Smooth muscle cell (in vitro differentiated cells): ENCODE results near the gene CD38. TPM values are rescaled to one million over a fixed set of nuclear protein-coding genes. Genes with fewer than 3 reads are reported as not detected.

Experiments used
- DNase-seq: peaks from one replicate; lab custom pipeline; 2025; ENCODE audit not compliant: unreplicated experiment; lab: John Stamatoyannopoulos, UW
- H2AFZ ChIP-seq: fragments of 200-600 bp; sonication (generic); 2 replicates; pipeline ENCODE4 v1.6.0; 2016; ENCODE audit warnings: antibody characterized with exemption, low read depth, mild to moderate bottlenecking
- H3F3A ChIP-seq: fragments of 200-600 bp; sonication (generic); 2 replicates; pipeline ENCODE4 v1.6.0; 2017; ENCODE audit warnings: antibody characterized with exemption, low read depth
- H3K27ac ChIP-seq: fragments of 200-600 bp; sonication (generic); 2 replicates; pipeline ENCODE4 v1.5.1; 2016; ENCODE audit warnings: low read depth, mild to moderate bottlenecking
- H3K27me3 ChIP-seq: fragments of 200-600 bp; sonication (generic); 2 replicates; pipeline ENCODE4 v1.6.1; 2016; ENCODE audit warnings: low read depth, mild to moderate bottlenecking
- H3K36me3 ChIP-seq: fragments of 200-600 bp; sonication (generic); 2 replicates; pipeline ENCODE4 v1.5.1; 2016; ENCODE audit warnings: low read depth
- H3K4me1 ChIP-seq: fragments of 200-600 bp; sonication (generic); 2 replicates; pipeline ENCODE4 v1.5.1; 2016; ENCODE audit warnings: low read depth
- H3K4me2 ChIP-seq: fragments of 200-600 bp; sonication (generic); 2 replicates; pipeline ENCODE4 v1.6.0; 2016; ENCODE audit warnings: mild to moderate bottlenecking
- H3K4me3 ChIP-seq: fragments of 200-600 bp; sonication (generic); 2 replicates; pipeline ENCODE4 v1.5.1; 2016; ENCODE audit warnings: mild to moderate bottlenecking
- H3K79me2 ChIP-seq: fragments of 200-600 bp; sonication (generic); 2 replicates; pipeline ENCODE4 v1.6.0; 2016; ENCODE audit warnings: low read depth, mild to moderate bottlenecking
- H3K9ac ChIP-seq: fragments of 200-600 bp; sonication (generic); 2 replicates; pipeline ENCODE4 v1.6.0; 2016; ENCODE audit warnings: low read depth
- H3K9me3 ChIP-seq: fragments of 200-600 bp; sonication (generic); replicated peaks from 2 replicates; pipeline ENCODE4 v1.5.1; 2016; ENCODE audit warnings: low read depth
- H4K20me1 ChIP-seq: fragments of 200-600 bp; sonication (generic); 2 replicates; pipeline ENCODE4 v1.6.0; 2016; ENCODE audit warnings: low read depth
- WGBS: methylation state at CpG from one replicate; pipeline ENCODE4 v1.1.7; 2016; ENCODE audit warnings: low lambda C conversion rate; 5-methylcytosine and 5-hydroxymethylcytosine counted together
- polyA plus RNA-seq: library from polyadenylated mRNA; unstranded; fragments of >200 nt; fragmentation: Nextera tagmentation; extraction: Ambion mirVana; gene quantifications from 2 replicates; pipeline ENCODE4 v1.2.1, GENCODE V29; 2016
- total RNA-seq: library from RNA; depleted of rRNA; stranded (reverse); fragments of >200 nt; gene quantifications from 2 replicates; pipeline ENCODE4 v1.2.3, GENCODE V29; 2014
- TF ChIP-seq, protein P1 (sequence below): fragments of 200-600 bp; sonication (generic); IDR thresholded peaks from 2 replicates; pipeline ENCODE4 v1.5.1; 2017; ENCODE audit warnings: borderline replicate concordance, mild to moderate bottlenecking, antibody characterized with exemption; ENCODE audit not compliant: insufficient read depth, poor library complexity, severe bottlenecking

Gene CD38
- total and polyA plus RNA-seq, 2 experiments from 2014 or later: not detected

GRCh38 chr4:15897577-15897976 is 119.4 kb downstream of the CD38 start:
- H3K36me3 ChIP-seq: no peaks in the 10 kb centered on the region
- TF ChIP-seq, protein P1, sequence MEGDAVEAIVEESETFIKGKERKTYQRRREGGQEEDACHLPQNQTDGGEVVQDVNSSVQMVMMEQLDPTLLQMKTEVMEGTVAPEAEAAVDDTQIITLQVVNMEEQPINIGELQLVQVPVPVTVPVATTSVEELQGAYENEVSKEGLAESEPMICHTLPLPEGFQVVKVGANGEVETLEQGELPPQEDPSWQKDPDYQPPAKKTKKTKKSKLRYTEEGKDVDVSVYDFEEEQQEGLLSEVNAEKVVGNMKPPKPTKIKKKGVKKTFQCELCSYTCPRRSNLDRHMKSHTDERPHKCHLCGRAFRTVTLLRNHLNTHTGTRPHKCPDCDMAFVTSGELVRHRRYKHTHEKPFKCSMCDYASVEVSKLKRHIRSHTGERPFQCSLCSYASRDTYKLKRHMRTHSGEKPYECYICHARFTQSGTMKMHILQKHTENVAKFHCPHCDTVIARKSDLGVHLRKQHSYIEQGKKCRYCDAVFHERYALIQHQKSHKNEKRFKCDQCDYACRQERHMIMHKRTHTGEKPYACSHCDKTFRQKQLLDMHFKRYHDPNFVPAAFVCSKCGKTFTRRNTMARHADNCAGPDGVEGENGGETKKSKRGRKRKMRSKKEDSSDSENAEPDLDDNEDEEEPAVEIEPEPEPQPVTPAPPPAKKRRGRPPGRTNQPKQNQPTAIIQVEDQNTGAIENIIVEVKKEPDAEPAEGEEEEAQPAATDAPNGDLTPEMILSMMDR: no peak
- no peaks in the 10 kb centered on the region for H3F3A ChIP-seq
- H2AFZ ChIP-seq: no peak overlapping the region
- no peaks in the 10 kb centered on the region for H3K79me2 ChIP-seq
- H3K27ac ChIP-seq: no peak overlapping the region
- H3K4me3 ChIP-seq: no peak overlapping the region
- 94% methylated on average over 2 of the region's 2 CpGs for WGBS
- no peak overlapping the region for H3K9ac ChIP-seq
- H4K20me1 ChIP-seq: no peaks in the 10 kb centered on the region
- no peak overlapping the region for H3K4me2 ChIP-seq
- H3K27me3 ChIP-seq: no peaks in the 10 kb centered on the region
- peaks cover 3% of the 10 kb centered on the region for H3K4me1 ChIP-seq
- no peaks in the 10 kb centered on the region for H3K9me3 ChIP-seq
- DNase-seq: no peak

DNA sequence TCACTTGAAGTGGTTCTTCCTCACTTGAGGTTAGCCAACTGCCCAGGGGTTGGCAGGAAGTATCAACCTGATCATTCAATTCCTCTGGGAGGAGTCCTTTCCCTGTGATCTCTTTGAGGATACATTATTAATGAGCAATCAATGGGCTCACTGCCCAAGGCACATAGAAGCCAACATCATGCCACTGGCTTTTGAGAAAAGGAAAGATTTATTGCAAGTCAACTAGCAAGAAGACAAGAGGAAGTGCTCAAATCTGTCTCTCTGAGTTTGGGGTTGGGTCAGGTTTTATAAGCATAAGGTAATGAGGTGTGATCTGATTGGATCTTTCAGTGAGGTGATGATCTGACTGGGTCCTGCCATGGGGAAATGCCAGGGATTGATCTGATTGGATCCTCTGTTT is 120.8 kb downstream of the CD38 start:
- H2AFZ ChIP-seq: no peak overlapping the region
- H3K27ac ChIP-seq: no peak overlapping the region
- H3K9ac ChIP-seq: no peak overlapping the region
- H3F3A ChIP-seq: no peaks in the 10 kb centered on the region
- H3K36me3 ChIP-seq: no peaks in the 10 kb centered on the region
- H3K9me3 ChIP-seq: no peaks in the 10 kb centered on the region
- no peak overlapping the region for H3K4me3 ChIP-seq
- H3K79me2 ChIP-seq: no peaks in the 10 kb centered on the region
- no peaks in the 10 kb centered on the region for H3K27me3 ChIP-seq
- no peaks in the 10 kb centered on the region for H4K20me1 ChIP-seq
- TF ChIP-seq, protein P1: no peak
- peaks cover 3% of the 10 kb centered on the region for H3K4me1 ChIP-seq
- no peak overlapping the region for H3K4me2 ChIP-seq
- no peak for DNase-seq

DNA sequence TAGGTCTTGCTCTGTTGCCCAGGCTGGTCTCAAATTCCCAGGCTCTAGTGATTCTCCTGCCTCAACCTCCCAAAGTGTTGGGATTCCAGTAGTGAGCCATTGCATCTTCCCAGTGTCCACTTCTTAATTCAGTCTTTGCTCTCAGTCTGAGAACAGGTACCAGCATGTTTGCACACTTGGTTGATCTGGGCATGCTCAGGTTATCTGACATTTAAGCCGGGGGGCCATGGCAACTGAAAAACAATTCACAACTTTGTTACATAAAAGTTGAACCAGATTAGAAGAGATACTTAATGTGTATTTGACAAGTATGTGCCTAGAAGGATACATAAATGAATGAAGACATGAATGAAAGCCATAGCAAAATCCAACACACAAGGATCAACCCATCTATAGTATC is 121.4 kb downstream of the CD38 start:
- Histone ChIP-seq H2AFZ (no peak overlapping the region), H3K79me2 (no peaks in the 10 kb centered on the region), H3K36me3 (no peaks in the 10 kb centered on the region), H3K9ac (no peak overlapping the region), H3K4me3 (no peak overlapping the region), H4K20me1 (no peaks in the 10 kb centered on the region), H3F3A (no peaks in the 10 kb centered on the region), H3K27ac (no peak overlapping the region), H3K4me2 (no peak overlapping the region), H3K27me3 (no peaks in the 10 kb centered on the region), H3K9me3 (no peaks in the 10 kb centered on the region), H3K4me1 (peaks cover 2% of the 10 kb centered on the region)
- WGBS: 93% methylated on average over 1 of the region's 1 CpG
- TF ChIP-seq, protein P1: no peak
- DNase-seq: no peak

- TF ChIP-seq, protein P1: no peak
- Histone ChIP-seq H3K4me1 (no peaks in the 10 kb centered on the region), H3K27me3 (no peaks in the 10 kb centered on the region), H4K20me1 (no peaks in the 10 kb centered on the region), H3F3A (no peaks in the 10 kb centered on the region), H3K27ac (no peak overlapping the region), H3K4me3 (no peak overlapping the region), H3K4me2 (no peak overlapping the region), H3K79me2 (no peaks in the 10 kb centered on the region), H3K9ac (no peak overlapping the region), H3K36me3 (no peaks in the 10 kb centered on the region), H3K9me3 (no peaks in the 10 kb centered on the region), H2AFZ (no peak overlapping the region)
- 95% methylated on average over 3 of the region's 3 CpGs for WGBS
- DNase-seq: no peak
Measured at GRCh38 chr4:15901007-15901406, 122.9 kb downstream of the CD38 start.
